ENCODE data around the gene BMI1. TPM values are rescaled to one million over a fixed set of nuclear protein-coding genes. Genes with fewer than 3 reads are reported as not detected.

BMI1 gene
- total RNA-seq, 2 donors from 2014 or later: 55.9 to 79.4 TPM

DNA sequence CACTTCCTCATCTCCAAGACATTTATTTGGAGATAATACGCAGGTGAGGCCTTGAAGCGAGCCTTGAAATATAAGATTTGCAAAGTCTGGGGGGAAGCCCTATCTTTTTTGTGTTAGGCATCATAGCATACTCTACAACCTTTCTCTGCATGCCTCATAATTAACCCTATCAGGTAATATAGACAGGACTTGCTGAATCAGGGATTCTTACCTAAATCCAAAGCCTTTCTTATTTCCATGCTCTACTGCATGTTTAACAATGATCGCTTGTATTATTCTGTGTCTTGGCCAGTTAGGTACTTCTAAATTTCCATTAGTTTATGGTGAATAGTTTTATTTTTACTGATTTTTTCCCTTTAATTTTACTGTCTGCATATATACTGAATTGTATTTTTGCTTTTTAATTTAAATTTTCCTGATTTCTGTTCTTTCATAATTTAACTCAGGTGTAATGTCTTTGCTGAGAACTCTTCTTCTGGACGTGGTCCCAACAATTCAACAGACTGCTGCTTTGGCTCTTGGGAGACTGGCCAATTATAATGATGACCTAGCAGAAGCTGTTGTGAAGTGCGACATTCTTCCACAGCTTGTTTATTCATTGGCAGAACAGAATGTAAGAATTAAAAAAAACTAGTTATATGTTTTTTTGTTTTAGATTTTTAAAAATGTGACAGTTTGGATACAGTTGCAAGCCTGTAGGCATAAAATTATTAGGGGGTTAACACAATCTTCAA is 43.7 kb downstream of the BMI1 start:
- Histone ChIP-seq H3K9me3 (no peaks in the 10 kb centered on the region), H3K27ac (no peak overlapping the region), H3K4me1 (ENCODE audit: control insufficient read depth in 1 of 2, low read depth in 2 of 2) (no peaks in the 10 kb centered on the region), H3K4me3 (no peak overlapping the region), H3K36me3 (no peaks in the 10 kb centered on the region), H3K27me3 (replicated peaks; ENCODE audit: insufficient read depth) (no peaks in the 10 kb centered on the region)
- ATAC-seq (ENCODE audit: insufficient number of reproducible peaks, low FRiP score, low read depth) (no peak), DNase-seq (ENCODE audit: low spot score) (no peak)
- TF ChIP-seq, protein P1, sequence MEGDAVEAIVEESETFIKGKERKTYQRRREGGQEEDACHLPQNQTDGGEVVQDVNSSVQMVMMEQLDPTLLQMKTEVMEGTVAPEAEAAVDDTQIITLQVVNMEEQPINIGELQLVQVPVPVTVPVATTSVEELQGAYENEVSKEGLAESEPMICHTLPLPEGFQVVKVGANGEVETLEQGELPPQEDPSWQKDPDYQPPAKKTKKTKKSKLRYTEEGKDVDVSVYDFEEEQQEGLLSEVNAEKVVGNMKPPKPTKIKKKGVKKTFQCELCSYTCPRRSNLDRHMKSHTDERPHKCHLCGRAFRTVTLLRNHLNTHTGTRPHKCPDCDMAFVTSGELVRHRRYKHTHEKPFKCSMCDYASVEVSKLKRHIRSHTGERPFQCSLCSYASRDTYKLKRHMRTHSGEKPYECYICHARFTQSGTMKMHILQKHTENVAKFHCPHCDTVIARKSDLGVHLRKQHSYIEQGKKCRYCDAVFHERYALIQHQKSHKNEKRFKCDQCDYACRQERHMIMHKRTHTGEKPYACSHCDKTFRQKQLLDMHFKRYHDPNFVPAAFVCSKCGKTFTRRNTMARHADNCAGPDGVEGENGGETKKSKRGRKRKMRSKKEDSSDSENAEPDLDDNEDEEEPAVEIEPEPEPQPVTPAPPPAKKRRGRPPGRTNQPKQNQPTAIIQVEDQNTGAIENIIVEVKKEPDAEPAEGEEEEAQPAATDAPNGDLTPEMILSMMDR (IDR thresholded peaks at IDR 0.05): no peak

DNA sequence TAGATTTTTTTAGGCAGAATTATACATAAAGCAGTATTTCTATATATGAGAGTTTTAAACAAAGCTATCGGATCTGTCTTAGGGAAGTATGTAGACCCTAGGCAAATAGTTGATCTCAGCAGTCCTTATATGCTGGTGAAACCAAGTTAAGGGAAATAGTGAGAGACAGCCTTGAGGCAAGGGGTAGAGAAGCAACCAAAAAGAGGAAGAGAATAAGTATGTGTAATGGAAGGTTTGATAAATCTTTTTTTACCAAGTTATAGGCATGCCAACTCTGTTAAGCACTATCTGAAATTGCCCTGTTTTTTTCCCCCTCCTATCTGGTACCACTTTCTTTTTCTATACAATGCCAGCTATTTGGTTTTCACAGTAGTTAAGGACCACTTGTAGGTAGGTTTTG is 44.3 kb downstream of the BMI1 start:
- Histone ChIP-seq H3K27ac (no peak overlapping the region), H3K9me3 (no peaks in the 10 kb centered on the region), H3K27me3 (replicated peaks; ENCODE audit: insufficient read depth) (no peaks in the 10 kb centered on the region), H3K4me1 (ENCODE audit: control insufficient read depth in 1 of 2, low read depth in 2 of 2) (no peaks in the 10 kb centered on the region), H3K4me3 (no peak overlapping the region), H3K36me3 (no peaks in the 10 kb centered on the region)
- TF ChIP-seq, protein P1 (IDR thresholded peaks at IDR 0.05): no peak
- no peak for DNase-seq (ENCODE audit: low spot score)
- ATAC-seq (ENCODE audit: insufficient number of reproducible peaks, low FRiP score, low read depth): no peak

DNA sequence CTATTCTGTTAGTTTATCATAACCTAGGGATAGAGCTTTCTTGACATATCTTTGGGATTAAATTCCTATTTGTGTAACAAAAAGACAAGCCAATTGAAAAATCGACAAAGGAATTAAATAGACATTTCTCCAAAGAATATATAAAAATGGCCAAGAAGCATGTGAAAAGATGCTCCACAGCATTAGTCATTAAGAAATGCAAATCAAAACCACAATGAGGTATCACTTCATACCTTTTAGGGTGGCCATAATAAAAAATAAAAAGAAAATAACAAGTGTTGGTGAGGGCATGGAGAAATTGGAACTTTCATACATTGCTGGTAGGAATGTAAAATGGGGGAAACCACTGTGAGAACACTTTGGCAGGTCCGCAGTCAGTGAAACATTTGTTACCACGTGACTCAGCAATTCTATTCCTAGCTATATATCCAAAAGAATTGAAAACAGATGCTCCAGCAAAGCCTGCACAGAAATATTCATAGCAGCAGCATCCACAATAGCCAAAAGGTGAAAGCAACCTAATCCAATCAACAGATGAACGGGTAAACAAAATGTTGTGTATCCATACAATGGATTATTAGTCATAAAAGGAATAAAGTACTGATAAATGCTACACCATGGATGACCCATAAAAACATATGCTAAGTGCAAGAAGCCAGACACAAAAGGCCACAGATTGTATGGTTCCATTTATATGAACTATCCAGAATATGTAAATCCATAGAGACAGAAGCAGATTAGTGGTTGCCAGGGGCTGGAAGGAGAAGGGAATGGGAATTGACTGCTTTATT is 44.9 kb downstream of the BMI1 start:
- no peak for DNase-seq (ENCODE audit: low spot score)
- Histone ChIP-seq H3K36me3 (no peaks in the 10 kb centered on the region), H3K4me1 (ENCODE audit: control insufficient read depth in 1 of 2, low read depth in 2 of 2) (no peaks in the 10 kb centered on the region), H3K9me3 (no peaks in the 10 kb centered on the region), H3K27me3 (replicated peaks; ENCODE audit: insufficient read depth) (no peaks in the 10 kb centered on the region), H3K27ac (no peak overlapping the region), H3K4me3 (no peak overlapping the region)
- TF ChIP-seq, protein P1 (IDR thresholded peaks at IDR 0.05): no peak
- ATAC-seq (ENCODE audit: insufficient number of reproducible peaks, low FRiP score, low read depth): no peak

DNA sequence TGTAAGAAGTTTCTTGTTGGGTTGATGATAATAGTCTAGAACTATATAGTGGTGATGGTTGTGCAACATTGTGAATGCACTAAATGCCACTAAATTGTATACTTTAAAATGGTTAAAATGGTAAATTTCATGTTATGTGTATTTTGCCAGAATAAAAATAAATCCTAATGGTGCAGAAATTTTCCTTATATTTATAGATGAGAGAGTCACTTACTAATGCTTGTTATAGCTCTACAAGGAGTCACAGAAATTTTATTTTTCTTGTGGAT is 45.5 kb downstream of the BMI1 start:
- TF ChIP-seq, protein P1 (IDR thresholded peaks at IDR 0.05): no peak
- Histone ChIP-seq H3K9me3 (no peaks in the 10 kb centered on the region), H3K4me1 (ENCODE audit: control insufficient read depth in 1 of 2, low read depth in 2 of 2) (no peaks in the 10 kb centered on the region), H3K36me3 (no peaks in the 10 kb centered on the region), H3K27me3 (replicated peaks; ENCODE audit: insufficient read depth) (no peaks in the 10 kb centered on the region), H3K4me3 (no peak overlapping the region), H3K27ac (no peak overlapping the region)
- no peak for DNase-seq (ENCODE audit: low spot score)
- no peak for ATAC-seq (ENCODE audit: insufficient number of reproducible peaks, low FRiP score, low read depth)

DNA sequence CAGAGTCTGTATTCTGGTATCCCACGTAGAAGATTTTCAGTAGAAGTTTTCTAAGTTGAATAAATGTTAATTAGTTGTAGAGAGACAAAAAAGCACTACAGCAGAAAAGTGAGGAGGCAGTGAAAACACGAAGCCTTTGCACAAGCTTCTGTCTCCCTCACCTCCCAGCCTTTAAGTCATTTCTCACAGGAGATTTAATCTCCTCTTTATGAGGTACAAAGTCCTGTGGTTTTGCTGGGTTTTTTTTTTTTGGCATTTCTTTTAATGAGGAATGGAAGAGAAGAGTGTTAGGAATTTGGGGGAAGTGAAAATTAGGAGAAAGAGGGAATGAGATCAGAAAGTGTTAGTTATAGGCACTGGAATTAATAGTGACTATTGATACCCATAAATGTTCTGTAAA is 45.9 kb downstream of the BMI1 start:
- no peaks in the 10 kb centered on the region for H3K27me3 ChIP-seq (replicated peaks; ENCODE audit: insufficient read depth)
- H3K27ac ChIP-seq: no peak overlapping the region
- H3K4me3 ChIP-seq: no peak overlapping the region
- no peak for DNase-seq (ENCODE audit: low spot score)
- H3K4me1 ChIP-seq (ENCODE audit: control insufficient read depth in 1 of 2, low read depth in 2 of 2): no peaks in the 10 kb centered on the region
- no peaks in the 10 kb centered on the region for H3K9me3 ChIP-seq
- no peak for ATAC-seq (ENCODE audit: insufficient number of reproducible peaks, low FRiP score, low read depth)
- H3K36me3 ChIP-seq: no peaks in the 10 kb centered on the region
- TF ChIP-seq, protein P1 (IDR thresholded peaks at IDR 0.05): no peak

Measured in thoracic aorta (tissue), 2 donors.